Activated CD8-positive, alpha-beta memory T cell treated with anti-CD3 and anti-CD28 coated beads for 36 hours (primary cell): Measurements from ENCODE around the gene ZNF383. TPM values are rescaled to one million over a fixed set of nuclear protein-coding genes. Genes with fewer than 3 reads are reported as not detected.
"Not testable (repeated sequence)": the region's sequence is repeated elsewhere in the genome, so short reads cannot be mapped to it uniquely, and the experiment has no call there.

ENCODE experiments used
- CTCF ChIA-PET: fragments of 350-600 bp; sonication (Branson Sonifier 250); formaldehyde crosslinking; loops from one replicate; lab custom pipeline; 2021; ENCODE audit warnings: antibody characterized with exemption; lab: Charles Lee
- POLR2A ChIA-PET: fragments of 350-600 bp; sonication (Branson Sonifier 250); formaldehyde crosslinking; loops from one replicate; lab custom pipeline; 2021; ENCODE audit warnings: antibody characterized with exemption; lab: Charles Lee
- total RNA-seq, 2 experiments: library from RNA; stranded (reverse); gene quantifications; one replicate each; pipeline ENCODE4 v1.2.3, GENCODE V29; 2021

The ZNF383 gene
- total RNA-seq: 1 to 10 TPM; 6.8 to 7.4 TPM

- CTCF ChIA-PET: interaction anchor here (0.9 kb wide), 1 partner anchor 245 kb away, joined by 3 read pairs; no protein-coding TSS in a partner anchor
These were observed at the start of gene ZNF383 for GRCh38 chr19:37217775-37218591. TSS of gene ZNF383 (plus strand) at chr19:37218214. CDS start at chr19:37230454, 12,240 bp downstream.

GRCh38 chr19:37172368-37173366 lies 45.3 kb upstream of the ZNF383 start, which contains the start of gene ZNF585A:
TSS of gene ZNF585A (minus strand) at chr19:37172695. CDS start at chr19:37169910, 2,785 bp downstream.
- ChIA-PET CTCF (no interaction called here), POLR2A (no interaction called here)

More at GRCh38 chr19:37217775-37218591, at the start of gene ZNF383:
- POLR2A ChIA-PET: interaction anchor here (1.3 kb wide), 1 partner anchor 368 kb away, joined by 4 read pairs; the partner anchor contains the start of gene ZNF345

- CTCF ChIA-PET, POLR2A ChIA-PET: not testable (repeated sequence)
These were observed 31.9 kb upstream of the ZNF383 start for GRCh38 chr19:37186071-37186470.

- POLR2A ChIA-PET, CTCF ChIA-PET: not testable (repeated sequence)
These were observed 22.8 kb upstream of the ZNF383 start for GRCh38 chr19:37195248-37195647.

GRCh38 chr19:37197115-37197514 lies 20.9 kb upstream of the ZNF383 start:
- CTCF ChIA-PET, POLR2A ChIA-PET: not testable (repeated sequence)

- ChIA-PET POLR2A (no interaction called here), CTCF (no interaction called here)
These were observed 20.2 kb upstream of the ZNF383 start for GRCh38 chr19:37197768-37198167.

GRCh38 chr19:37217480-37217774 lies 587 bp upstream of the ZNF383 start:
- ChIA-PET POLR2A (interaction anchor here (1.3 kb wide), 1 partner anchor 367 kb away, joined by 4 read pairs; the partner anchor contains the start of gene ZNF345), CTCF (interaction anchor here (0.7 to 0.9 kb wide), 2 partner anchors 41 to 244 kb away, joined by 3 read pairs; no protein-coding TSS in a partner anchor)

- CTCF ChIA-PET: no interaction called here
- POLR2A ChIA-PET: no interaction called here
These were observed 550 bp downstream of the ZNF383 start for GRCh38 chr19:37218592-37218935.

GRCh38 chr19:37220383-37220782 lies 2.4 kb downstream of the ZNF383 start:
- ChIA-PET POLR2A (no interaction called here), CTCF (interaction anchor here (0.7 kb wide), 1 partner anchor 887 kb away, joined by 5 read pairs; no protein-coding TSS in a partner anchor)

- ChIA-PET POLR2A (interaction anchor here (0.9 kb wide), 1 partner anchor 10 kb away, joined by 8 read pairs; no protein-coding TSS in a partner anchor), CTCF (no interaction called here)
These were observed 3.1 kb downstream of the ZNF383 start for GRCh38 chr19:37221136-37221535.

GRCh38 chr19:37226248-37226647 lies 8.2 kb downstream of the ZNF383 start:
- CTCF ChIA-PET: no interaction called here
- POLR2A ChIA-PET: no interaction called here

- ChIA-PET CTCF (no interaction called here), POLR2A (no interaction called here)
These were observed 10.0 kb downstream of the ZNF383 start for GRCh38 chr19:37227996-37228395.

GRCh38 chr19:37243206-37243632 lies 25.2 kb downstream of the ZNF383 start:
- POLR2A ChIA-PET: no interaction called here
- CTCF ChIA-PET: no interaction called here

- POLR2A ChIA-PET: no interaction called here
These were observed 33.6 kb downstream of the ZNF383 start for GRCh38 chr19:37251308-37252229.

GRCh38 chr19:37263028-37263427 lies 45.0 kb downstream of the ZNF383 start:
- POLR2A ChIA-PET, CTCF ChIA-PET: not testable (repeated sequence)

More at GRCh38 chr19:37251308-37252229, 33.6 kb downstream of the ZNF383 start:
- CTCF ChIA-PET: no interaction called here

- POLR2A ChIA-PET, CTCF ChIA-PET: not testable (repeated sequence)
These were observed 49.0 kb downstream of the ZNF383 start for GRCh38 chr19:37267005-37267404.

- CTCF ChIA-PET, POLR2A ChIA-PET: not testable (repeated sequence)
These were observed 49.7 kb downstream of the ZNF383 start for GRCh38 chr19:37267755-37268154.

GRCh38 chr19:37280656-37281055 lies 62.6 kb downstream of the ZNF383 start:
- POLR2A ChIA-PET: not testable (repeated sequence)

GRCh38 chr19:37284020-37284419 lies 66.0 kb downstream of the ZNF383 start:
- CTCF ChIA-PET, POLR2A ChIA-PET: not testable (repeated sequence)

More at GRCh38 chr19:37280656-37281055, 62.6 kb downstream of the ZNF383 start:
- CTCF ChIA-PET: not testable (repeated sequence)
